ENCODE measurements around the gene MBLAC1.

GRCh38 chr7:100158229-100159098 lies 31.7 kb downstream of the MBLAC1 start, which contains the start of gene TRAPPC14:
- TF ChIP-seq RAD21 (conservative IDR thresholded peaks at IDR 0.05) (no peak), EZH2 (IDR thresholded peaks at IDR 0.05; ENCODE audit: borderline replicate concordance, insufficient read depth, low read length, poor library complexity, severe bottlenecking) (no peak)

All from neural cell (in vitro differentiated cells).